ENCODE measurements around the gene KIAA1210.

The KIAA1210 gene

GRCh38 chrX:119093991-119094735, 33.4 kb downstream of the KIAA1210 start:
- DNase-seq (ENCODE audit: low read depth in 3 of 3), result no peak

GRCh38 chrX:119090627-119091026, 37.0 kb downstream of the KIAA1210 start:
- no peak for DNase-seq (ENCODE audit: low read depth in 3 of 3)

GRCh38 chrX:119089619-119090018, 38.0 kb downstream of the KIAA1210 start:
- no peak for DNase-seq (ENCODE audit: low read depth in 3 of 3)

GRCh38 chrX:119087121-119087520, 40.5 kb downstream of the KIAA1210 start:
- no peak for DNase-seq (ENCODE audit: low read depth in 3 of 3)

- no peak for DNase-seq (ENCODE audit: low read depth in 3 of 3)
Measured at GRCh38 chrX:119084766-119085165, 42.8 kb downstream of the KIAA1210 start.

GRCh38 chrX:119082278-119082677, 45.3 kb downstream of the KIAA1210 start:
- no peak for DNase-seq (ENCODE audit: low read depth in 3 of 3)

GRCh38 chrX:119075270-119076025, 52.2 kb downstream of the KIAA1210 start:
- DNase-seq (ENCODE audit: low read depth in 3 of 3), result no peak

GRCh38 chrX:119073911-119074310, 53.7 kb downstream of the KIAA1210 start:
- DNase-seq (ENCODE audit: low read depth in 3 of 3), result no peak

- DNase-seq (ENCODE audit: low read depth in 3 of 3), result no peak
Measured at GRCh38 chrX:119073200-119073905, 54.3 kb downstream of the KIAA1210 start.

GRCh38 chrX:119072744-119073143, 54.9 kb downstream of the KIAA1210 start, which contains the start of gene CT47C1:
CT47C1 (plus strand) TSS chrX:119072993; CDS start chrX:119073226, 233 bp downstream.
- no peak for DNase-seq (ENCODE audit: low read depth in 3 of 3)

GRCh38 chrX:119071381-119071780, 56.2 kb downstream of the KIAA1210 start:
- no peak for DNase-seq (ENCODE audit: low read depth in 3 of 3)

- DNase-seq (ENCODE audit: low read depth in 3 of 3), result no peak
Measured at GRCh38 chrX:119069762-119070161, 57.9 kb downstream of the KIAA1210 start.

- no peak for DNase-seq (ENCODE audit: low read depth in 3 of 3)
Measured at GRCh38 chrX:119069128-119069527, 58.5 kb downstream of the KIAA1210 start.

- DNase-seq (ENCODE audit: low read depth in 3 of 3), result peak; percentile 1 to 45 (median 13)
Measured at GRCh38 chrX:119067023-119067739, 60.4 kb downstream of the KIAA1210 start.

GRCh38 chrX:119063428-119063827, 64.2 kb downstream of the KIAA1210 start:
- no peak for DNase-seq (ENCODE audit: low read depth in 3 of 3)

- DNase-seq (ENCODE audit: low read depth in 3 of 3), result no peak
Measured at GRCh38 chrX:119062750-119063374, 64.8 kb downstream of the KIAA1210 start.

- no peak for DNase-seq (ENCODE audit: low read depth in 3 of 3)
Measured at GRCh38 chrX:119055687-119056086, 71.9 kb downstream of the KIAA1210 start.

GRCh38 chrX:119045884-119046283, 81.7 kb downstream of the KIAA1210 start:
- DNase-seq (ENCODE audit: low read depth in 3 of 3), result no peak

GRCh38 chrX:119042996-119043395, 84.6 kb downstream of the KIAA1210 start:
- no peak for DNase-seq (ENCODE audit: low read depth in 3 of 3)

- DNase-seq (ENCODE audit: low read depth in 3 of 3), result no peak
Measured at GRCh38 chrX:119042040-119042439, 85.6 kb downstream of the KIAA1210 start.

- DNase-seq (ENCODE audit: low read depth in 3 of 3), result no peak
Measured at GRCh38 chrX:119041175-119041574, 86.4 kb downstream of the KIAA1210 start.
